ENCODE data around the gene CACNA1C. TPM values are rescaled to one million over a fixed set of nuclear protein-coding genes. Genes with fewer than 3 reads are reported as not detected.
A peak's percentile ranks its signal among the peaks of the same experiment; 100 is the strongest.

CACNA1C gene
- total RNA-seq, 2 donors from 2014 or later, result 0.86 to 6.3 TPM

DNA sequence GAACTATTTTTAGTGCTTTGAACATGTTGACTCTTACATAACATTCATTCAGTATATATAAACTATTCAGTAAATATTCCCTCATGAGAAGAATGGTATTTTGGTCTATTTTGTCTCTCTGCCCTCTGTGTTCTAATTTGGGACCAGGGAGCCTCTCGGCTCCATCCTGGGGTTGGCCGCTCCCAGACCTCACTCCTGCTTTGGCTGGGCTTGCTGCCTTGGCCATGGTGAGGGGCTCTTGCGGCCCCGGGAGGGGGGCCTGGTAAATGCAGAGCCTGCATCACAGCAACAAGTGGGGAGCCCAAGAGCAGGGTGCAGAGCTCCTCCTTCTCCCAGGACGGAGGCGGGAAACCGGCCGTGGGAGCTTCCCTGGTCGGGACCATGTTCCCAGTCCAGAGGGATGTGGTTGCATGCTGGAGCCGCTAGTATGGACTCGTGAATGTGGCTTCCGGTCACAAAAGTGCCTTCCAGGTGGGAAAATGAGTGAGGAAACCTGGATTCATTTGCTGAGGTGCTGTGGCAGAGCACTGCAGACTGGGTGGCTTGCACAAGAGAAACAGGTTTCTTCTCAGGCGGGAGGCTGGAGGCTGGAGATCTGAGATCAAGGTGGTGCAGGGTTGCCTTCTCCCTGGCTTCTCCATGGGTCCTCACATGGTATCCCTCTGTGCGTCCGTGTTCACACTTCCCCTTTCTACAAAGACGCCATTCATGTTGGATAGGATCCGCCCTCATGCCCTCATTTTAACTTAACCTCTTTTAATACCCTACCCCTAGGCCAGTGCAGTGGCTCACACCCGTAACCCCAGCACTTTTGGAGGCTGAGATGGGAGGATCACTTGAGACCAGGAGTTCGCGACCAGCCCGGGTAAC is 250.2 kb downstream of the CACNA1C start:
- DNase-seq, result peak; percentile 46
- Histone ChIP-seq H3K27me3 (ENCODE audit: control insufficient read depth, insufficient read depth, low read length, poor library complexity, severe bottlenecking) (no peaks in the 10 kb centered on the region), H3K9ac (ENCODE audit: extremely low read depth, low read length, poor library complexity, severe bottlenecking) (no peak overlapping the region), H3K9me3 (ENCODE audit: control insufficient read depth, low read length) (no peaks in the 10 kb centered on the region), H3K4me3 (ENCODE audit: low read length) (no peak overlapping the region), H3K36me3 (ENCODE audit: control insufficient read depth, insufficient read depth, low read length) (no peaks in the 10 kb centered on the region), H3K27ac (ENCODE audit: low read depth, low read length) (no peak overlapping the region), H3K4me1 (ENCODE audit: control insufficient read depth, insufficient read depth, low read length) (no peaks in the 10 kb centered on the region)
- no peaks in the 10 kb centered on the region for H3K36me3 Mint-ChIP-seq (ENCODE audit: low read depth)
- H3K9me3 Mint-ChIP-seq, result no peaks in the 10 kb centered on the region
- no peak overlapping the region for H3K27ac Mint-ChIP-seq
- no peak for TF ChIP-seq CTCF (conservative IDR thresholded peaks at IDR 0.05)
- H3K27me3 Mint-ChIP-seq (ENCODE audit: insufficient read depth), result no peaks in the 10 kb centered on the region
- WGBS, 2 experiments (ENCODE audit: insufficient coverage in 1 of 2, insufficient read length in 1 of 2), result 93% methylated on average over 10 to 21 of the region's 21 CpGs
- H3K4me3 Mint-ChIP-seq, result no peak overlapping the region
- peaks cover 33% of the 10 kb centered on the region for H3K4me1 Mint-ChIP-seq

- Histone ChIP-seq H3K36me3 (ENCODE audit: control insufficient read depth, insufficient read depth, low read length) (no peaks in the 10 kb centered on the region), H3K4me3 (ENCODE audit: low read length) (no peak overlapping the region), H3K4me1 (ENCODE audit: control insufficient read depth, insufficient read depth, low read length) (no peaks in the 10 kb centered on the region), H3K9ac (ENCODE audit: extremely low read depth, low read length, poor library complexity, severe bottlenecking) (no peak overlapping the region), H3K9me3 (ENCODE audit: control insufficient read depth, low read length) (peaks cover 5% of the 10 kb centered on the region), H3K27me3 (ENCODE audit: control insufficient read depth, insufficient read depth, low read length, poor library complexity, severe bottlenecking) (no peaks in the 10 kb centered on the region), H3K27ac (ENCODE audit: low read depth, low read length) (no peak overlapping the region)
- H3K36me3 Mint-ChIP-seq (ENCODE audit: low read depth), result no peaks in the 10 kb centered on the region
- H3K27ac Mint-ChIP-seq, result peak overlapping the region; percentile 68
- no peak for DNase-seq
- H3K4me3 Mint-ChIP-seq, result no peak overlapping the region
- peak; percentile 45 for TF ChIP-seq CTCF (conservative IDR thresholded peaks at IDR 0.05)
- peaks cover 28% of the 10 kb centered on the region for H3K4me1 Mint-ChIP-seq
- peaks cover 6% of the 10 kb centered on the region for H3K9me3 Mint-ChIP-seq
- no peaks in the 10 kb centered on the region for H3K27me3 Mint-ChIP-seq (ENCODE audit: insufficient read depth)
- 86 to 97% methylated on average over 8 to 12 of the region's 12 CpGs for WGBS, 2 experiments (ENCODE audit: insufficient coverage in 1 of 2, insufficient read length in 1 of 2)
Measured at GRCh38 chr12:2304223-2304622, 251.4 kb downstream of the CACNA1C start.

GRCh38 chr12:2306012-2306411 is 253.2 kb downstream of the CACNA1C start:
- Histone ChIP-seq H3K9ac (ENCODE audit: extremely low read depth, low read length, poor library complexity, severe bottlenecking) (no peak overlapping the region), H3K9me3 (ENCODE audit: control insufficient read depth, low read length) (peaks cover 5% of the 10 kb centered on the region), H3K4me3 (ENCODE audit: low read length) (no peak overlapping the region), H3K4me1 (ENCODE audit: control insufficient read depth, insufficient read depth, low read length) (no peaks in the 10 kb centered on the region), H3K27me3 (ENCODE audit: control insufficient read depth, insufficient read depth, low read length, poor library complexity, severe bottlenecking) (no peaks in the 10 kb centered on the region), H3K27ac (ENCODE audit: low read depth, low read length) (no peak overlapping the region), H3K36me3 (ENCODE audit: control insufficient read depth, insufficient read depth, low read length) (no peaks in the 10 kb centered on the region)
- peak overlapping the region; percentile 56 for H3K27ac Mint-ChIP-seq
- no peak overlapping the region for H3K4me3 Mint-ChIP-seq
- no peaks in the 10 kb centered on the region for H3K27me3 Mint-ChIP-seq (ENCODE audit: insufficient read depth)
- H3K4me1 Mint-ChIP-seq, result peaks cover 32% of the 10 kb centered on the region
- 21 to 46% methylated on average over 2 to 3 of the region's 3 CpGs for WGBS, 2 experiments (ENCODE audit: insufficient coverage in 1 of 2, insufficient read length in 1 of 2)
- H3K9me3 Mint-ChIP-seq, result peaks cover 6% of the 10 kb centered on the region
- no peaks in the 10 kb centered on the region for H3K36me3 Mint-ChIP-seq (ENCODE audit: low read depth)
- DNase-seq, result peak; percentile 93
- no peak for TF ChIP-seq CTCF (conservative IDR thresholded peaks at IDR 0.05)

Data from endodermal cell (in vitro differentiated cells).